ENCODE measurements around the gene FYN. TPM values are rescaled to one million over a fixed set of nuclear protein-coding genes. Genes with fewer than 3 reads are reported as not detected.

Gene FYN
- total and polyA plus RNA-seq, 10 of the 15 experiments (the other 5 are each of a cell fraction or from before 2014, with no cell fraction given), result 51.4 to 247 (median 138) TPM

DNA sequence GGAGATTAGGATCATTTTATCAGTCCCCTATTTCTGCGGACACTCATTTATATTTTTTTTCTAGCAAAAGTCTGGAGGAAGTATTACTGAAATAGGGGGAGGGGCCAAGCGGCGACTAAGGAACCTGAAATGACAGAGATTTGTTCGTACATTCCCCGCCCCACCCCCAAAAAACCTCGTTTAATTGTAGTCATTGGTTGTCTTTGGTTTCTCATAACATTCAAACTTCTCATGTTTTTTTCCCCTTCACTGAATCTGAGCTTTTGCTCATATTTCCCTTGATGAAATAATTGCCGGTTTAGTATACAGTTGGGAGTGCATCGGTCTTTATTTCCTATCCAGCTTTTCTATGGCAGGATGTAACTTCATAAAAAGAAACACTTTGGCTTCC lies 768 bp upstream of the FYN start:
- 0 out of 2 replicates have a peak, but pooled peaks have one; percentile 22 for TF ChIP-seq ZBED1 (IDR thresholded peaks at IDR 0.05; ENCODE audit: borderline replicate concordance)
- TF ChIP-seq, protein P1, sequence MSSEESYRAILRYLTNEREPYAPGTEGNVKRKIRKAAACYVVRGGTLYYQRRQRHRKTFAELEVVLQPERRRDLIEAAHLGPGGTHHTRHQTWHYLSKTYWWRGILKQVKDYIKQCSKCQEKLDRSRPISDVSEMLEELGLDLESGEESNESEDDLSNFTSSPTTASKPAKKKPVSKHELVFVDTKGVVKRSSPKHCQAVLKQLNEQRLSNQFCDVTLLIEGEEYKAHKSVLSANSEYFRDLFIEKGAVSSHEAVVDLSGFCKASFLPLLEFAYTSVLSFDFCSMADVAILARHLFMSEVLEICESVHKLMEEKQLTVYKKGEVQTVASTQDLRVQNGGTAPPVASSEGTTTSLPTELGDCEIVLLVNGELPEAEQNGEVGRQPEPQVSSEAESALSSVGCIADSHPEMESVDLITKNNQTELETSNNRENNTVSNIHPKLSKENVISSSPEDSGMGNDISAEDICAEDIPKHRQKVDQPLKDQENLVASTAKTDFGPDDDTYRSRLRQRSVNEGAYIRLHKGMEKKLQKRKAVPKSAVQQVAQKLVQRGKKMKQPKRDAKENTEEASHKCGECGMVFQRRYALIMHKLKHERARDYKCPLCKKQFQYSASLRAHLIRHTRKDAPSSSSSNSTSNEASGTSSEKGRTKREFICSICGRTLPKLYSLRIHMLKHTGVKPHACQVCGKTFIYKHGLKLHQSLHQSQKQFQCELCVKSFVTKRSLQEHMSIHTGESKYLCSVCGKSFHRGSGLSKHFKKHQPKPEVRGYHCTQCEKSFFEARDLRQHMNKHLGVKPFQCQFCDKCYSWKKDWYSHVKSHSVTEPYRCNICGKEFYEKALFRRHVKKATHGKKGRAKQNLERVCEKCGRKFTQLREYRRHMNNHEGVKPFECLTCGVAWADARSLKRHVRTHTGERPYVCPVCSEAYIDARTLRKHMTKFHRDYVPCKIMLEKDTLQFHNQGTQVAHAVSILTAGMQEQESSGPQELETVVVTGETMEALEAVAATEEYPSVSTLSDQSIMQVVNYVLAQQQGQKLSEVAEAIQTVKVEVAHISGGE (CRISPR knock-in tag; IDR thresholded peaks at IDR 0.05), result no peak
- TF ChIP-seq POLR2A (IDR thresholded peaks at IDR 0.05; ENCODE audit: low read depth, low read length), result no peak
- TF ChIP-seq NR2C1 (IDR thresholded peaks at IDR 0.05), result no peak
- ATAC-seq (no peak), DNase-seq (ENCODE audit: low read depth, low spot score) (no peak), FAIRE-seq (no peak)
- ChIA-PET CTCF (interaction anchor here (0.6 to 1.8 kb wide), 6 partner anchors 31 to 652 kb away, joined by 3 to 6 read pairs (median 4); no protein-coding TSS in a partner anchor), SMC1A (ENCODE audit: uncharacterized antibody, unreplicated experiment) (interaction anchor here (1.0 to 2.3 kb wide), 15 partner anchors 24 to 384 kb away, joined by 3 to 15 read pairs (median 4); no protein-coding TSS in a partner anchor), RAD21 (ENCODE audit: unreplicated experiment) (interaction anchor here (0.5 to 2.7 kb wide), 17 partner anchors 9 to 164 kb away, joined by 3 to 23 read pairs (median 4); no protein-coding TSS in a partner anchor), POLR2A (interaction anchor here (0.6 to 1.9 kb wide), 7 partner anchors 9 to 132 kb away, joined by 3 to 7 read pairs (median 5); no protein-coding TSS in a partner anchor)
- H3K27ac ChIP-seq (ENCODE audit: control insufficient read depth, insufficient read depth), result peak overlapping the region; percentile 47
- H2AFZ ChIP-seq (ENCODE audit: control insufficient read depth, low read depth, low read length), result peak overlapping the region; percentile 69
- no peaks in the 10 kb centered on the region for H3K27me3 ChIP-seq (replicated peaks in 1 of 2; ENCODE audit: control insufficient read depth in 2 of 2, insufficient read depth in 2 of 2, low read length in 1 of 2)
- H3K79me2 ChIP-seq (ENCODE audit: control insufficient read depth, insufficient read depth, low read length), result peaks cover 41% of the 10 kb centered on the region
- WGBS (ENCODE audit: insufficient coverage, insufficient replicate concordance, low lambda C conversion rate, missing lambda C conversion rate), result 9% methylated on average over 8 of the region's 8 CpGs
- H3K4me2 ChIP-seq (ENCODE audit: control insufficient read depth, insufficient read depth), result peak overlapping the region; percentile 95
- H4K20me1 ChIP-seq (ENCODE audit: control insufficient read depth, insufficient read depth), result no peaks in the 10 kb centered on the region
- intact Hi-C loops (cut with micrococcal nuclease; ENCODE audit: unreplicated experiment), result loop anchor here (5.0 kb wide), 2 partner anchors 82 to 152 kb away; no protein-coding TSS in a partner anchor
- H3K36me3 ChIP-seq (ENCODE audit: control insufficient read depth in 2 of 2, insufficient read depth in 2 of 2, low read length in 1 of 2), result no peaks in the 10 kb centered on the region
- no peaks in the 10 kb centered on the region for H3K9me3 ChIP-seq (replicated peaks; ENCODE audit: control insufficient read depth, insufficient read depth, low read length)
- peak overlapping the region; percentile 61 for H3K4me3 ChIP-seq
- no TSS peak for BruUV-seq (replicated peaks)
- H3K4me1 ChIP-seq (ENCODE audit: control insufficient read depth, insufficient read depth, low read length), result peaks cover 5% of the 10 kb centered on the region
- H3K9ac ChIP-seq (ENCODE audit: control insufficient read depth, insufficient read depth, low read length), result 0 out of 2 replicates have a peak overlapping the region, but pooled peaks have one; percentile 66
- in situ Hi-C loops (cut with MboI), result no loop called here
